IMR-90 (cell line): Measurements from ENCODE around the gene PRELID1. TPM values are rescaled to one million over a fixed set of nuclear protein-coding genes. Genes with fewer than 3 reads are reported as not detected.
A peak's percentile ranks its signal among the peaks of the same experiment; 100 is the strongest.

Experiments used
- ATAC-seq: fragments of 200-7000 bp; cut with Tn5 transposase; 2 replicates; pipeline ENCODE4 v1.9.1; 2020; ENCODE audit warnings: low read depth, mild to moderate bottlenecking, moderate library complexity
- BruUV-seq: library from RNA; stranded (reverse); fragments of 400-500 nt; replicated peaks from 2 replicates; lab custom pipeline; 2021; lab: Mats Ljungman, UMichigan
- CTCF ChIA-PET: fragments of 300-600 bp; formaldehyde crosslinking; extraction: SDS; loops from one replicate; lab custom pipeline; 2021; ENCODE audit warnings: antibody characterized with exemption; lab: Yijun Ruan, JAX
- POLR2A ChIA-PET: fragments of 300-600 bp; sonication (Branson Sonifier 250); formaldehyde crosslinking; loops from one replicate; lab custom pipeline; 2022; ENCODE audit warnings: antibody characterized with exemption; ENCODE audit not compliant: unreplicated experiment; lab: Charles Lee
- DNase-seq: peaks from one replicate; pipeline ENCODE4 v3.0.0; 2013
- H2AFZ ChIP-seq: replicated peaks from 2 replicates; pipeline ENCODE3; 2013; ENCODE audit warnings: low read length, mild to moderate bottlenecking; ENCODE audit not compliant: poor library complexity
- H2AK5ac ChIP-seq: 2 replicates; pipeline ENCODE4 v1.6.1; 2013; ENCODE audit warnings: low read depth, low read length, inconsistent platforms
- H2AK9ac ChIP-seq: replicated peaks from 2 replicates; pipeline ENCODE3; 2013; ENCODE audit warnings: mild to moderate bottlenecking, low read depth, low read length, moderate library complexity; ENCODE audit not compliant: poor library complexity
- H2BK120ac ChIP-seq: 2 replicates; pipeline ENCODE4 v1.6.1; 2013; ENCODE audit warnings: low read depth, low read length, inconsistent platforms
- H2BK15ac ChIP-seq: 3 replicates; pipeline ENCODE4 v1.6.1; 2013; ENCODE audit warnings: low read depth, low read length, inconsistent platforms
- H2BK20ac ChIP-seq: 2 replicates; pipeline ENCODE4 v1.6.1; 2013; ENCODE audit warnings: low read depth, mild to moderate bottlenecking, inconsistent platforms, low read length, moderate library complexity
- H2BK5ac ChIP-seq: 2 replicates; pipeline ENCODE4 v1.6.1; 2013; ENCODE audit warnings: mild to moderate bottlenecking, low read depth, low read length, inconsistent platforms; ENCODE audit not compliant: poor library complexity, severe bottlenecking
- H3K14ac ChIP-seq: replicated peaks from 2 replicates; pipeline ENCODE4 v1.6.1; 2013; ENCODE audit warnings: low read depth, low read length, inconsistent platforms
- H3K18ac ChIP-seq: 2 replicates; pipeline ENCODE4 v1.6.1; 2013; ENCODE audit warnings: low read depth, low read length, control low read depth
- H3K23ac ChIP-seq: 2 replicates; pipeline ENCODE4 v1.6.1; 2013; ENCODE audit warnings: low read depth, low read length, inconsistent platforms
- H3K27ac ChIP-seq: 2 replicates; pipeline ENCODE4 v1.5.1; 2013; ENCODE audit warnings: mild to moderate bottlenecking, control low read depth, low read length; ENCODE audit not compliant: insufficient read depth
- H3K27me3 ChIP-seq: 2 replicates; pipeline ENCODE4 v1.6.1; 2013; ENCODE audit warnings: low read length; ENCODE audit not compliant: control insufficient read depth, insufficient read depth
- H3K36me3 ChIP-seq: 2 replicates; pipeline ENCODE4 v1.6.1; 2013; ENCODE audit warnings: low read length, mixed read lengths; ENCODE audit not compliant: control insufficient read depth, insufficient read depth
- H3K4ac ChIP-seq: 2 replicates; pipeline ENCODE4 v1.6.1; 2013; ENCODE audit warnings: low read depth, low read length, inconsistent platforms
- H3K4me1 ChIP-seq: 2 replicates; pipeline ENCODE4 v1.6.1; 2013; ENCODE audit warnings: low read length, mixed read lengths; ENCODE audit not compliant: control insufficient read depth, insufficient read depth
- H3K4me2 ChIP-seq: 2 replicates; pipeline ENCODE4 v1.6.1; 2013; ENCODE audit warnings: low read depth, mild to moderate bottlenecking, control low read depth, low read length, moderate library complexity
- H3K4me3 ChIP-seq: 2 replicates; pipeline ENCODE4 v1.5.1; 2013; ENCODE audit warnings: low read depth, mild to moderate bottlenecking, control low read depth, low read length, moderate library complexity; ENCODE audit not compliant: insufficient read depth
- H3K56ac ChIP-seq: 2 replicates; pipeline ENCODE4 v1.6.1; 2013; ENCODE audit warnings: low read length, inconsistent platforms; ENCODE audit not compliant: insufficient read depth; ENCODE audit errors: extremely low read depth
- H3K79me1 ChIP-seq, 2 experiments: 2 replicates each; pipeline ENCODE4 v1.6.1; 2013; ENCODE audit warnings: low read length in 2 of 2, inconsistent platforms in 1 of 2, low read depth in 1 of 2
- H3K9ac ChIP-seq: 2 replicates; pipeline ENCODE4 v1.6.1; 2013; ENCODE audit warnings: low read depth, low read length, control low read depth
- H3K9me1 ChIP-seq: 2 replicates; pipeline ENCODE4 v1.6.1; 2013; ENCODE audit warnings: low read length, inconsistent platforms; ENCODE audit not compliant: insufficient read depth
- H3K9me3 ChIP-seq: 2 replicates; pipeline ENCODE4 v1.6.1; 2013; ENCODE audit warnings: low read length; ENCODE audit not compliant: control insufficient read depth, insufficient read depth
- H4K20me1 ChIP-seq: 2 replicates; pipeline ENCODE4 v1.6.1; 2013; ENCODE audit warnings: low read length, inconsistent platforms; ENCODE audit not compliant: insufficient read depth
- H4K5ac ChIP-seq: 2 replicates; pipeline ENCODE4 v1.6.1; 2013; ENCODE audit warnings: mild to moderate bottlenecking, low read depth, low read length, control low read depth
- H4K8ac ChIP-seq, 2 experiments: 2 replicates each; pipeline ENCODE4 v1.6.1; 2013; ENCODE audit warnings: low read depth in 2 of 2, low read length in 2 of 2, control low read depth in 1 of 2, inconsistent platforms in 1 of 2
- H4K91ac ChIP-seq: 2 replicates; pipeline ENCODE4 v1.6.1; 2013; ENCODE audit warnings: low read depth, low read length, inconsistent platforms; ENCODE audit not compliant: insufficient read depth
- BHLHE40 ChIP-seq: fragments of 150-350 bp; IDR thresholded peaks from 2 replicates; pipeline ENCODE4 v1.6.1; 2016; ENCODE audit warnings: mild to moderate bottlenecking, low read depth, low read length
- CEBPB ChIP-seq: IDR thresholded peaks from 2 replicates; pipeline ENCODE4 v1.6.1; 2012; ENCODE audit warnings: low read depth, low read length, improper control_type of control experiment
- CHD1 ChIP-seq: IDR thresholded peaks from 2 replicates; pipeline ENCODE4 v1.6.1; 2012; ENCODE audit warnings: low read depth, low read length, improper control_type of control experiment
- FOS ChIP-seq: fragments of 150-350 bp; IDR thresholded peaks from 2 replicates; pipeline ENCODE4 v1.6.1; 2016; ENCODE audit warnings: low read depth, low read length
- MAFK ChIP-seq: IDR thresholded peaks from 2 replicates; pipeline ENCODE4 v1.6.1; 2012; ENCODE audit warnings: low read depth, low read length, improper control_type of control experiment
- MAZ ChIP-seq: IDR thresholded peaks from 2 replicates; pipeline ENCODE4 v1.6.1; 2012; ENCODE audit warnings: low read depth, mild to moderate bottlenecking, low read length, improper control_type of control experiment, moderate library complexity, borderline replicate concordance
- MXI1 ChIP-seq: IDR thresholded peaks from 2 replicates; pipeline ENCODE4 v1.6.1; 2012; ENCODE audit warnings: low read depth, mild to moderate bottlenecking, low read length, moderate library complexity, borderline replicate concordance
- NFE2L2 ChIP-seq: fragments of 150-350 bp; IDR thresholded peaks from 2 replicates; pipeline ENCODE4 v1.6.1; 2016; ENCODE audit warnings: low read depth, mild to moderate bottlenecking, low read length
- POLR2A ChIP-seq: IDR thresholded peaks from 2 replicates; pipeline ENCODE4 v1.6.1; 2012; ENCODE audit warnings: mild to moderate bottlenecking, low read depth, low read length
- RAD21 ChIP-seq: IDR thresholded peaks from 2 replicates; pipeline ENCODE4 v1.6.1; 2012; ENCODE audit warnings: low read length, improper control_type of control experiment
- RCOR1 ChIP-seq: IDR thresholded peaks from 2 replicates; pipeline ENCODE4 v1.6.1; 2012; ENCODE audit warnings: mild to moderate bottlenecking, low read length, improper control_type of control experiment; ENCODE audit not compliant: insufficient replicate concordance
- RFX5 ChIP-seq: IDR thresholded peaks from 2 replicates; pipeline ENCODE4 v1.8.0; 2012; ENCODE audit warnings: low read depth, mild to moderate bottlenecking, low read length, moderate library complexity
- SMC3 ChIP-seq: fragments of 150-350 bp; IDR thresholded peaks from 2 replicates; pipeline ENCODE4 v1.6.1; 2016; ENCODE audit warnings: low read depth, mild to moderate bottlenecking, antibody characterized with exemption, low read length, moderate library complexity
- WGBS, 2 experiments: methylation state at CpG; one replicate each; pipeline versions ENCODE4 v1.1.5 to v1.1.7; 2013; ENCODE audit warnings: missing lambda C conversion rate in 2 of 2; ENCODE audit not compliant: insufficient read length in 1 of 2; ENCODE audit errors: extremely low coverage in 2 of 2; 5-methylcytosine and 5-hydroxymethylcytosine counted together
- dilution Hi-C: fragments of 300-500 bp; cut with HindIII; formaldehyde crosslinking; loops from one replicate; pipeline ENCODE4 v1.14.3; 2018; ENCODE audit warnings: low sequenced_read_pairs; ENCODE audit not compliant: unreplicated experiment
- in situ Hi-C: fragments of 300-500 bp; cut with MboI; formaldehyde crosslinking; loops from 3 replicates; pipeline ENCODE4 v1.14.3; 2019; ENCODE audit warnings: low sequenced_read_pairs, inconsistent platforms, mixed read lengths
- intact Hi-C: fragments of 100-400 bp; cut with micrococcal nuclease; formaldehyde crosslinking; loops from 2 replicates; pipeline ENCODE4 v1.10.0; 2022
- polyA plus RNA-seq, 3 experiments: library from polyadenylated mRNA; depleted of rRNA; stranded (reverse); fragments of >200 nt; gene quantifications; 2 replicates each; pipeline ENCODE4 v1.2.3, GENCODE V29; 2012; ENCODE audit warnings: low replicate concordance in 1 of 3
- total RNA-seq: library from RNA; depleted of rRNA; stranded (reverse); fragments of >200 nt; gene quantifications from 2 replicates; pipeline ENCODE4 v1.2.3, GENCODE V29; 2012
- TF ChIP-seq, protein P1 (sequence below): fragments of 150-350 bp; IDR thresholded peaks from 2 replicates; pipeline ENCODE4 v1.6.1; 2017; ENCODE audit warnings: mild to moderate bottlenecking, antibody characterized with exemption, low read length, low read depth
- TF ChIP-seq, protein P2 (sequence below): conservative IDR thresholded peaks from 2 replicates; pipeline ENCODE4 v1.5.1; 2012; ENCODE audit warnings: mild to moderate bottlenecking, low read depth, low read length, improper control_type of control experiment
- TF ChIP-seq, protein P3 (sequence below): fragments of 150-350 bp; IDR thresholded peaks from 2 replicates; pipeline ENCODE4 v1.6.1; 2016; ENCODE audit warnings: low read depth, mild to moderate bottlenecking, low read length, moderate library complexity, borderline replicate concordance

The PRELID1 gene
- total and polyA plus RNA-seq, 2 of the 4 experiments (the other 2 are of a cell fraction): 116 to 239 TPM

DNA sequence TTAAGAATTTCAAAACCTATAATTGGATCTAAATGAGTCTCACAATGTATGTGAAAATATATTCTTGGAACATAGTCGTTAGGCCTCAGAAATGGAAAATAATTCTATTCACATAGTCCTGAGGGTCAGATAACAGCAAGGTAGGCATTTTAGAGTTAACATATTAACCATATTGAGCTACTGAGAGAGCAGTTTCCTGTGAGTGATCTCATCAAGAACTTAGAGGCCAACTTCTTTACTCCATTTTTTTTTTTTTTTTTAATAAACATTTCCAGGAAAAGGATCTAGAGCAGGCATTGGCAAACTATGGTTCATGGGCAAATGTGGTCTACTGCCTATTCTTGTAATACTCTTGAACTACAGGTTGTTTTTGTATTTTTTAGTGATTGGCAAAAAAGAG is 26.7 kb upstream of the PRELID1 start:
- Histone ChIP-seq H2BK5ac (no peak overlapping the region), H3K27me3 (no peaks in the 10 kb centered on the region), H3K4me3 (no peak overlapping the region), H3K36me3 (peaks cover 27% of the 10 kb centered on the region), H3K14ac (no peak overlapping the region), H3K23ac (no peak overlapping the region), H3K4ac (no peak overlapping the region), H3K4me2 (no peak overlapping the region), H3K56ac (no peak overlapping the region), H2AK9ac (no peak overlapping the region), H3K9me1 (no peaks in the 10 kb centered on the region), H2BK120ac (no peak overlapping the region), H3K79me1 (peaks cover 0 to 25% of the 10 kb centered on the region in 2 experiments; a peak in 3 of 4 replicates), H4K5ac (no peak overlapping the region), H2BK20ac (no peak overlapping the region), H2AFZ (no peak overlapping the region), H4K8ac (no peak overlapping the region), H3K9ac (no peak overlapping the region), H3K18ac (no peak overlapping the region), H4K91ac (no peak overlapping the region), H3K9me3 (no peaks in the 10 kb centered on the region), H3K27ac (no peak overlapping the region), H3K4me1 (peaks cover 2% of the 10 kb centered on the region), H2AK5ac (no peak overlapping the region), H2BK15ac (no peak overlapping the region), H4K20me1 (no peaks in the 10 kb centered on the region)
- CTCF ChIA-PET: no interaction called here
- DNase-seq (peak; percentile 12), ATAC-seq (no peak)
- POLR2A ChIA-PET: no interaction called here
- in situ Hi-C loops: no loop called here
- no CpG with 5 or more reads among the region's 1 CpG for WGBS, 2 experiments
- no TSS peak for BruUV-seq
- TF ChIP-seq RFX5: no peak
- TF ChIP-seq FOS: no peak
- no peak for TF ChIP-seq POLR2A
- TF ChIP-seq, protein P1, sequence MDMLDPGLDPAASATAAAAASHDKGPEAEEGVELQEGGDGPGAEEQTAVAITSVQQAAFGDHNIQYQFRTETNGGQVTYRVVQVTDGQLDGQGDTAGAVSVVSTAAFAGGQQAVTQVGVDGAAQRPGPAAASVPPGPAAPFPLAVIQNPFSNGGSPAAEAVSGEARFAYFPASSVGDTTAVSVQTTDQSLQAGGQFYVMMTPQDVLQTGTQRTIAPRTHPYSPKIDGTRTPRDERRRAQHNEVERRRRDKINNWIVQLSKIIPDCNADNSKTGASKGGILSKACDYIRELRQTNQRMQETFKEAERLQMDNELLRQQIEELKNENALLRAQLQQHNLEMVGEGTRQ: no peak
- no peak for TF ChIP-seq CEBPB
- TF ChIP-seq MAFK: no peak
- TF ChIP-seq MXI1: no peak
- TF ChIP-seq NFE2L2: no peak
- TF ChIP-seq, protein P2, sequence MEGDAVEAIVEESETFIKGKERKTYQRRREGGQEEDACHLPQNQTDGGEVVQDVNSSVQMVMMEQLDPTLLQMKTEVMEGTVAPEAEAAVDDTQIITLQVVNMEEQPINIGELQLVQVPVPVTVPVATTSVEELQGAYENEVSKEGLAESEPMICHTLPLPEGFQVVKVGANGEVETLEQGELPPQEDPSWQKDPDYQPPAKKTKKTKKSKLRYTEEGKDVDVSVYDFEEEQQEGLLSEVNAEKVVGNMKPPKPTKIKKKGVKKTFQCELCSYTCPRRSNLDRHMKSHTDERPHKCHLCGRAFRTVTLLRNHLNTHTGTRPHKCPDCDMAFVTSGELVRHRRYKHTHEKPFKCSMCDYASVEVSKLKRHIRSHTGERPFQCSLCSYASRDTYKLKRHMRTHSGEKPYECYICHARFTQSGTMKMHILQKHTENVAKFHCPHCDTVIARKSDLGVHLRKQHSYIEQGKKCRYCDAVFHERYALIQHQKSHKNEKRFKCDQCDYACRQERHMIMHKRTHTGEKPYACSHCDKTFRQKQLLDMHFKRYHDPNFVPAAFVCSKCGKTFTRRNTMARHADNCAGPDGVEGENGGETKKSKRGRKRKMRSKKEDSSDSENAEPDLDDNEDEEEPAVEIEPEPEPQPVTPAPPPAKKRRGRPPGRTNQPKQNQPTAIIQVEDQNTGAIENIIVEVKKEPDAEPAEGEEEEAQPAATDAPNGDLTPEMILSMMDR: no peak
- TF ChIP-seq SMC3: no peak
- TF ChIP-seq BHLHE40: no peak
- no peak for TF ChIP-seq RCOR1
- TF ChIP-seq CHD1: no peak
- TF ChIP-seq, protein P3, sequence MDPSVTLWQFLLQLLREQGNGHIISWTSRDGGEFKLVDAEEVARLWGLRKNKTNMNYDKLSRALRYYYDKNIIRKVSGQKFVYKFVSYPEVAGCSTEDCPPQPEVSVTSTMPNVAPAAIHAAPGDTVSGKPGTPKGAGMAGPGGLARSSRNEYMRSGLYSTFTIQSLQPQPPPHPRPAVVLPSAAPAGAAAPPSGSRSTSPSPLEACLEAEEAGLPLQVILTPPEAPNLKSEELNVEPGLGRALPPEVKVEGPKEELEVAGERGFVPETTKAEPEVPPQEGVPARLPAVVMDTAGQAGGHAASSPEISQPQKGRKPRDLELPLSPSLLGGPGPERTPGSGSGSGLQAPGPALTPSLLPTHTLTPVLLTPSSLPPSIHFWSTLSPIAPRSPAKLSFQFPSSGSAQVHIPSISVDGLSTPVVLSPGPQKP: no peak
- TF ChIP-seq RAD21: no peak
- TF ChIP-seq MAZ: no peak
- dilution Hi-C loops: no loop called here
- intact Hi-C loops: loop anchor here (5.0 to 10.0 kb wide), 2 partner anchors 35 to 162 kb away; no protein-coding TSS in a partner anchor
